Retinal pigment epithelial cell (primary cell): ENCODE measurements around the gene LIMCH1.
"Not testable (repeated sequence)": the region's sequence is repeated elsewhere in the genome, so short reads cannot be mapped to it uniquely, and the experiment has no call there.

Experiments used
- DNase-seq: peaks from one replicate; pipeline ENCODE4 v3.0.0-alpha.2; 2010; ENCODE audit warnings: low read depth
- H3K4me3 ChIP-seq: 2 replicates; pipeline ENCODE4 v1.5.1; 2011; ENCODE audit warnings: mild to moderate bottlenecking, low read length, control low read depth, moderate library complexity
- CTCF ChIP-seq: conservative IDR thresholded peaks from 2 replicates; pipeline ENCODE4 v1.5.1; 2011; ENCODE audit warnings: low read depth, low read length, control low read depth, inconsistent platforms

Gene LIMCH1

GRCh38 chr4:41635441-41635840 is 97.5 kb downstream of the LIMCH1 start:
- no peak for DNase-seq
- TF ChIP-seq CTCF = no peak
- no peak overlapping the region for H3K4me3 ChIP-seq

GRCh38 chr4:41638203-41638602 is 100.2 kb downstream of the LIMCH1 start:
- H3K4me3 ChIP-seq = no peak overlapping the region

GRCh38 chr4:41638866-41639265 is 100.9 kb downstream of the LIMCH1 start:
- no peak for TF ChIP-seq CTCF
- peak; percentile 85 for DNase-seq
- H3K4me3 ChIP-seq = no peak overlapping the region

More at GRCh38 chr4:41638203-41638602, 100.2 kb downstream of the LIMCH1 start:
- DNase-seq = no peak
- TF ChIP-seq CTCF = no peak

- DNase-seq = no peak
- no peak for TF ChIP-seq CTCF
- H3K4me3 ChIP-seq = no peak overlapping the region
These were observed 101.3 kb downstream of the LIMCH1 start for GRCh38 chr4:41639291-41639690.

GRCh38 chr4:41640906-41641305 is 102.9 kb downstream of the LIMCH1 start:
- DNase-seq = no peak
- no peak overlapping the region for H3K4me3 ChIP-seq
- no peak for TF ChIP-seq CTCF

GRCh38 chr4:41642746-41643145 is 104.8 kb downstream of the LIMCH1 start:
- H3K4me3 ChIP-seq, DNase-seq: not testable (repeated sequence)

- DNase-seq = no peak
- no peak overlapping the region for H3K4me3 ChIP-seq
- no peak for TF ChIP-seq CTCF
These were observed 105.4 kb downstream of the LIMCH1 start for GRCh38 chr4:41643331-41643730.

GRCh38 chr4:41644288-41644914 is 106.4 kb downstream of the LIMCH1 start:
- peak overlapping the region; percentile 11 for H3K4me3 ChIP-seq
- DNase-seq = no peak

More at GRCh38 chr4:41644288-41644914, 106.4 kb downstream of the LIMCH1 start:
- peak; percentile 90 for TF ChIP-seq CTCF
